ENCODE measurements around the gene HIP1. TPM values are rescaled to one million over a fixed set of nuclear protein-coding genes. Genes with fewer than 3 reads are reported as not detected.

Gene HIP1
- total RNA-seq, 1 experiment from 2014 or later: 11.1 TPM

GRCh38 chr7:75623390-75624133 is 115.2 kb downstream of the HIP1 start:
- Mint-ChIP-seq H3K36me3 (ENCODE audit: insufficient read depth, unreplicated experiment) (peaks cover 13% of the 10 kb centered on the region), H3K27me3 (ENCODE audit: insufficient read depth, unreplicated experiment) (no peaks in the 10 kb centered on the region), H3K9me3 (ENCODE audit: unreplicated experiment) (no peaks in the 10 kb centered on the region), H3K4me3 (ENCODE audit: unreplicated experiment) (no peak overlapping the region), H3K27ac (ENCODE audit: low read depth, unreplicated experiment) (no peak overlapping the region), H3K4me1 (ENCODE audit: insufficient read depth, unreplicated experiment) (peaks cover 11% of the 10 kb centered on the region)
- CTCF ChIA-PET: interaction anchor here (0.6 kb wide), 1 partner anchor 9 kb away, joined by 3 read pairs; no protein-coding TSS in a partner anchor
- POLR2A ChIA-PET: no interaction called here
- BruUV-seq (replicated peaks): TSS peak; percentile 62
- intact Hi-C loops (cut with micrococcal nuclease): no loop called here
- no peak for TF ChIP-seq CTCF (IDR thresholded peaks at IDR 0.05; ENCODE audit: unreplicated experiment)
- no peak for DNase-seq (ENCODE audit: unreplicated experiment)

- intact Hi-C loops (cut with micrococcal nuclease): no loop called here
- CTCF ChIA-PET: no interaction called here
- Mint-ChIP-seq H3K27ac (ENCODE audit: low read depth, unreplicated experiment) (peak overlapping the region; percentile 63), H3K4me3 (ENCODE audit: unreplicated experiment) (no peak overlapping the region), H3K27me3 (ENCODE audit: insufficient read depth, unreplicated experiment) (no peaks in the 10 kb centered on the region), H3K36me3 (ENCODE audit: insufficient read depth, unreplicated experiment) (peaks cover 17% of the 10 kb centered on the region), H3K9me3 (ENCODE audit: unreplicated experiment) (no peaks in the 10 kb centered on the region), H3K4me1 (ENCODE audit: insufficient read depth, unreplicated experiment) (peaks cover 16% of the 10 kb centered on the region)
- TF ChIP-seq CTCF (IDR thresholded peaks at IDR 0.05; ENCODE audit: unreplicated experiment): no peak
- no peak for DNase-seq (ENCODE audit: unreplicated experiment)
- BruUV-seq (replicated peaks): no TSS peak
- POLR2A ChIA-PET: interaction anchor here (0.6 kb wide), 1 partner anchor 21 kb away, joined by 3 read pairs; no protein-coding TSS in a partner anchor
Measured at GRCh38 chr7:75621124-75621523, 117.6 kb downstream of the HIP1 start.

GRCh38 chr7:75619636-75620035 is 119.1 kb downstream of the HIP1 start:
- peaks cover 14% of the 10 kb centered on the region for H3K4me1 Mint-ChIP-seq (ENCODE audit: insufficient read depth, unreplicated experiment)
- ChIA-PET POLR2A (no interaction called here), CTCF (no interaction called here)
- intact Hi-C loops (cut with micrococcal nuclease): no loop called here
- H3K27ac Mint-ChIP-seq (ENCODE audit: low read depth, unreplicated experiment): peak overlapping the region; percentile 63
- BruUV-seq (replicated peaks): no TSS peak
- H3K36me3 Mint-ChIP-seq (ENCODE audit: insufficient read depth, unreplicated experiment): peaks cover 17% of the 10 kb centered on the region
- no peak overlapping the region for H3K4me3 Mint-ChIP-seq (ENCODE audit: unreplicated experiment)
- H3K9me3 Mint-ChIP-seq (ENCODE audit: unreplicated experiment): no peaks in the 10 kb centered on the region
- DNase-seq (ENCODE audit: unreplicated experiment): no peak
- H3K27me3 Mint-ChIP-seq (ENCODE audit: insufficient read depth, unreplicated experiment): no peaks in the 10 kb centered on the region
- TF ChIP-seq CTCF (IDR thresholded peaks at IDR 0.05; ENCODE audit: unreplicated experiment): no peak

GRCh38 chr7:75617634-75618234 is 121.0 kb downstream of the HIP1 start:
- TF ChIP-seq CTCF (IDR thresholded peaks at IDR 0.05; ENCODE audit: unreplicated experiment): no peak
- peaks cover 17% of the 10 kb centered on the region for H3K36me3 Mint-ChIP-seq (ENCODE audit: insufficient read depth, unreplicated experiment)
- no peaks in the 10 kb centered on the region for H3K9me3 Mint-ChIP-seq (ENCODE audit: unreplicated experiment)
- peak; percentile 87 for DNase-seq (ENCODE audit: unreplicated experiment)
- intact Hi-C loops (cut with micrococcal nuclease): no loop called here
- no TSS peak for BruUV-seq (replicated peaks)
- POLR2A ChIA-PET: no interaction called here
- no peak overlapping the region for H3K27ac Mint-ChIP-seq (ENCODE audit: low read depth, unreplicated experiment)
- CTCF ChIA-PET: no interaction called here
- H3K4me3 Mint-ChIP-seq (ENCODE audit: unreplicated experiment): no peak overlapping the region
- peaks cover 5% of the 10 kb centered on the region for H3K4me1 Mint-ChIP-seq (ENCODE audit: insufficient read depth, unreplicated experiment)
- H3K27me3 Mint-ChIP-seq (ENCODE audit: insufficient read depth, unreplicated experiment): no peaks in the 10 kb centered on the region

Measured in MCF 10A (cell line).